ENCODE measurements around the gene ACACB. TPM values are rescaled to one million over a fixed set of nuclear protein-coding genes. Genes with fewer than 3 reads are reported as not detected.

ACACB gene
- polyA plus RNA-seq, 1 donor from 2014 or later, result 0.22 TPM

GRCh38 chr12:109289004-109289403, 172.6 kb downstream of the ACACB start:
- H3K9ac ChIP-seq (ENCODE audit: low read length), result no peak overlapping the region
- no peaks in the 10 kb centered on the region for H4K20me1 ChIP-seq (ENCODE audit: insufficient read depth)
- H3K36me3 ChIP-seq (ENCODE audit: insufficient read depth, low read length), result no peaks in the 10 kb centered on the region
- H3K4me2 ChIP-seq (ENCODE audit: low read length), result no peak overlapping the region
- H3K9me2 ChIP-seq (ENCODE audit: insufficient read depth, low read length), result no peaks in the 10 kb centered on the region
- H3F3A ChIP-seq (ENCODE audit: insufficient read depth, low read length, poor library complexity, severe bottlenecking), result no peaks in the 10 kb centered on the region
- H3K27ac ChIP-seq (ENCODE audit: low read length), result no peak overlapping the region
- H3K9me3 ChIP-seq (ENCODE audit: low read length), result no peaks in the 10 kb centered on the region
- no peak for TF ChIP-seq RAD21 (conservative IDR thresholded peaks at IDR 0.05)
- no peak for TF ChIP-seq TAF1 (IDR thresholded peaks at IDR 0.05; ENCODE audit: low read depth)
- TF ChIP-seq, protein P1, sequence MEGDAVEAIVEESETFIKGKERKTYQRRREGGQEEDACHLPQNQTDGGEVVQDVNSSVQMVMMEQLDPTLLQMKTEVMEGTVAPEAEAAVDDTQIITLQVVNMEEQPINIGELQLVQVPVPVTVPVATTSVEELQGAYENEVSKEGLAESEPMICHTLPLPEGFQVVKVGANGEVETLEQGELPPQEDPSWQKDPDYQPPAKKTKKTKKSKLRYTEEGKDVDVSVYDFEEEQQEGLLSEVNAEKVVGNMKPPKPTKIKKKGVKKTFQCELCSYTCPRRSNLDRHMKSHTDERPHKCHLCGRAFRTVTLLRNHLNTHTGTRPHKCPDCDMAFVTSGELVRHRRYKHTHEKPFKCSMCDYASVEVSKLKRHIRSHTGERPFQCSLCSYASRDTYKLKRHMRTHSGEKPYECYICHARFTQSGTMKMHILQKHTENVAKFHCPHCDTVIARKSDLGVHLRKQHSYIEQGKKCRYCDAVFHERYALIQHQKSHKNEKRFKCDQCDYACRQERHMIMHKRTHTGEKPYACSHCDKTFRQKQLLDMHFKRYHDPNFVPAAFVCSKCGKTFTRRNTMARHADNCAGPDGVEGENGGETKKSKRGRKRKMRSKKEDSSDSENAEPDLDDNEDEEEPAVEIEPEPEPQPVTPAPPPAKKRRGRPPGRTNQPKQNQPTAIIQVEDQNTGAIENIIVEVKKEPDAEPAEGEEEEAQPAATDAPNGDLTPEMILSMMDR (IDR thresholded peaks at IDR 0.05; ENCODE audit: poor library complexity, severe bottlenecking), result no peak
- TF ChIP-seq EZH2 (IDR thresholded peaks at IDR 0.05; ENCODE audit: borderline replicate concordance, insufficient read depth, low read length, poor library complexity, severe bottlenecking), result no peak
- no peak for TF ChIP-seq SMC3 (conservative IDR thresholded peaks at IDR 0.05; ENCODE audit: poor library complexity)
- TF ChIP-seq POLR2AphosphoS5 (IDR thresholded peaks at IDR 0.05), result no peak
- H3K4me3 ChIP-seq (ENCODE audit: low read length), result no peak overlapping the region
- H2AFZ ChIP-seq (ENCODE audit: low read depth, low read length), result no peak overlapping the region
- H3K27me3 ChIP-seq (ENCODE audit: insufficient read depth, low read depth, low read length), result no peaks in the 10 kb centered on the region
- H3K79me2 ChIP-seq (replicated peaks; ENCODE audit: insufficient read depth, low read length), result no peaks in the 10 kb centered on the region

GRCh38 chr12:109289551-109289950, 173.2 kb downstream of the ACACB start:
- Histone ChIP-seq H2AFZ (ENCODE audit: low read depth, low read length) (no peak overlapping the region), H3K27me3 (ENCODE audit: insufficient read depth, low read depth, low read length) (no peaks in the 10 kb centered on the region), H3K4me2 (ENCODE audit: low read length) (no peak overlapping the region), H4K20me1 (ENCODE audit: insufficient read depth) (no peaks in the 10 kb centered on the region), H3K36me3 (ENCODE audit: insufficient read depth, low read length) (no peaks in the 10 kb centered on the region), H3K9me2 (ENCODE audit: insufficient read depth, low read length) (no peaks in the 10 kb centered on the region), H3K4me3 (ENCODE audit: low read length) (no peak overlapping the region), H3F3A (ENCODE audit: insufficient read depth, low read length, poor library complexity, severe bottlenecking) (no peaks in the 10 kb centered on the region), H3K27ac (ENCODE audit: low read length) (no peak overlapping the region), H3K79me2 (replicated peaks; ENCODE audit: insufficient read depth, low read length) (no peaks in the 10 kb centered on the region), H3K9me3 (ENCODE audit: low read length) (no peaks in the 10 kb centered on the region), H3K9ac (ENCODE audit: low read length) (no peak overlapping the region)
- TF ChIP-seq EP300 (conservative IDR thresholded peaks at IDR 0.05; ENCODE audit: poor library complexity, severe bottlenecking), result no peak
- no peak for TF ChIP-seq MXI1 (conservative IDR thresholded peaks at IDR 0.05; ENCODE audit: poor library complexity, severe bottlenecking)
- TF ChIP-seq, protein P2, sequence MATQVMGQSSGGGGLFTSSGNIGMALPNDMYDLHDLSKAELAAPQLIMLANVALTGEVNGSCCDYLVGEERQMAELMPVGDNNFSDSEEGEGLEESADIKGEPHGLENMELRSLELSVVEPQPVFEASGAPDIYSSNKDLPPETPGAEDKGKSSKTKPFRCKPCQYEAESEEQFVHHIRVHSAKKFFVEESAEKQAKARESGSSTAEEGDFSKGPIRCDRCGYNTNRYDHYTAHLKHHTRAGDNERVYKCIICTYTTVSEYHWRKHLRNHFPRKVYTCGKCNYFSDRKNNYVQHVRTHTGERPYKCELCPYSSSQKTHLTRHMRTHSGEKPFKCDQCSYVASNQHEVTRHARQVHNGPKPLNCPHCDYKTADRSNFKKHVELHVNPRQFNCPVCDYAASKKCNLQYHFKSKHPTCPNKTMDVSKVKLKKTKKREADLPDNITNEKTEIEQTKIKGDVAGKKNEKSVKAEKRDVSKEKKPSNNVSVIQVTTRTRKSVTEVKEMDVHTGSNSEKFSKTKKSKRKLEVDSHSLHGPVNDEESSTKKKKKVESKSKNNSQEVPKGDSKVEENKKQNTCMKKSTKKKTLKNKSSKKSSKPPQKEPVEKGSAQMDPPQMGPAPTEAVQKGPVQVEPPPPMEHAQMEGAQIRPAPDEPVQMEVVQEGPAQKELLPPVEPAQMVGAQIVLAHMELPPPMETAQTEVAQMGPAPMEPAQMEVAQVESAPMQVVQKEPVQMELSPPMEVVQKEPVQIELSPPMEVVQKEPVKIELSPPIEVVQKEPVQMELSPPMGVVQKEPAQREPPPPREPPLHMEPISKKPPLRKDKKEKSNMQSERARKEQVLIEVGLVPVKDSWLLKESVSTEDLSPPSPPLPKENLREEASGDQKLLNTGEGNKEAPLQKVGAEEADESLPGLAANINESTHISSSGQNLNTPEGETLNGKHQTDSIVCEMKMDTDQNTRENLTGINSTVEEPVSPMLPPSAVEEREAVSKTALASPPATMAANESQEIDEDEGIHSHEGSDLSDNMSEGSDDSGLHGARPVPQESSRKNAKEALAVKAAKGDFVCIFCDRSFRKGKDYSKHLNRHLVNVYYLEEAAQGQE (IDR thresholded peaks at IDR 0.05; ENCODE audit: borderline replicate concordance), result no peak
- TF ChIP-seq EZH2 (IDR thresholded peaks at IDR 0.05; ENCODE audit: borderline replicate concordance, insufficient read depth, low read length, poor library complexity, severe bottlenecking), result no peak
- no peak for TF ChIP-seq POLR2AphosphoS5 (IDR thresholded peaks at IDR 0.05)
- no peak for TF ChIP-seq TAF1 (IDR thresholded peaks at IDR 0.05; ENCODE audit: low read depth)
- TF ChIP-seq RAD21 (conservative IDR thresholded peaks at IDR 0.05), result no peak
- TF ChIP-seq, protein P1 (IDR thresholded peaks at IDR 0.05; ENCODE audit: poor library complexity, severe bottlenecking), result no peak
- no peak for TF ChIP-seq SMC3 (conservative IDR thresholded peaks at IDR 0.05; ENCODE audit: poor library complexity)

All from neural cell (in vitro differentiated cells).